Mesothelial cell of epicardium (in vitro differentiated cells): Measurements from ENCODE around the gene ACER3. TPM values are rescaled to one million over a fixed set of nuclear protein-coding genes. Genes with fewer than 3 reads are reported as not detected.

ENCODE experiments used
- DNase-seq, 2 experiments: peaks; one replicate each; pipeline ENCODE4 v3.0.0; 2021; ENCODE audit warnings: low spot score in 2 of 2; ENCODE audit not compliant: unreplicated experiment in 2 of 2
- H3K27ac Mint-ChIP-seq: 2 replicates; pipeline ENCODE4 v1.8.0; 2021; ENCODE audit warnings: mixed read lengths
- H3K27me3 Mint-ChIP-seq: 2 replicates; pipeline ENCODE4 v1.8.0; 2021; ENCODE audit warnings: low read depth, mixed read lengths
- H3K36me3 Mint-ChIP-seq: 2 replicates; pipeline ENCODE4 v1.8.0; 2021; ENCODE audit warnings: mixed read lengths
- H3K4me1 Mint-ChIP-seq: 2 replicates; pipeline ENCODE4 v1.8.0; 2021; ENCODE audit warnings: mixed read lengths
- H3K4me3 Mint-ChIP-seq: 2 replicates; pipeline ENCODE4 v1.8.0; 2021; ENCODE audit warnings: mild to moderate bottlenecking, moderate library complexity, mixed read lengths
- H3K9me3 Mint-ChIP-seq: 2 replicates; pipeline ENCODE4 v1.8.0; 2021; ENCODE audit warnings: mixed read lengths
- CTCF ChIP-seq: fragments of 200-600 bp; sonication (generic); IDR thresholded peaks from one replicate; pipeline ENCODE4 v1.5.0; 2021; ENCODE audit warnings: antibody characterized with exemption; ENCODE audit not compliant: unreplicated experiment
- total RNA-seq: library from RNA; stranded (reverse); gene quantifications from 3 replicates; pipeline ENCODE4 v1.2.1, GENCODE V29; 2021

ACER3 gene
- total RNA-seq, 1 donor from 2014 or later = 17.5 TPM

DNA sequence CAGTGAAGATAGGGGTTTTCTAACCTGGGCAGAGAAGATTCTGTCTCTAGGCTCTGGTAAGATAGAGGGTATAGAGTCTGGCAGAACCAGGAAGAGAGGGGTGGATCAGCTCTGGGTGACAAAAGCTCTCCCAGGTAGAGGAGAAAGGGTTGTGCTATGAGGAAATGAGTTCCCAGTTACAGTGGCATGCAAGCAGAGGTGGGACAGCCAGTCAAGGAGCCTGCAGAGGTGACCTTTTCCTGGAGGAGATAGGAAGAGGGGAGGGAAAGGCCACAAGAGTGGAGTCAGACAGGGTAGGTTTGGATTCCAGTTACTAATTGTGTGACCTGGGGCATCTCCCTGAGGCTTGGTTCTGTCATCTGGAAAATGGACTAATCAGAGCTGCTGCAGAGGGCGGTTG is 202.7 kb downstream of the ACER3 start:
- Mint-ChIP-seq H3K36me3 (no peaks in the 10 kb centered on the region), H3K27ac (no peak overlapping the region), H3K4me3 (no peak overlapping the region), H3K9me3 (peaks cover 4% of the 10 kb centered on the region), H3K27me3 (peaks cover 2% of the 10 kb centered on the region), H3K4me1 (peaks cover 10% of the 10 kb centered on the region)
- no peak for DNase-seq
- TF ChIP-seq CTCF = no peak

DNA sequence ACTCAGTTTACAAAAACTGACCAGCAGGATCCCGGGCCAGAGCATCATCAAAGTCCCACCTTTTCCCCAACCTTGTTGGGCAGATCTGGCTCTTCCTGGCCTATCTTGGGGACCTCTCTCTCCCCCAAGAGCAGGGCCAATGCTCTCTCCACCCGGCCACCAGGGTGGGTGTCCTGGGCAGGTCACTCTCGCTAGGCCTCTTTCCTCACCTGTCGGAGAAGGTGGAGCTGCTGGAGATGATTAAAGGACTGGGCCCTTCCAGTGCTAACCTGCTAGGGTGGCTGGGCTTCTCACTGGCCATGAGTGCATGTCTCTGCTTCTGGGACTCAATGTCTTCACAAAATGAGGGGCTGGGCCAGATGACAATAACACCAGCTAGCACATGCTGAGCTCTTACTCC is 203.1 kb downstream of the ACER3 start:
- no peak for TF ChIP-seq CTCF
- Mint-ChIP-seq H3K27me3 (peaks cover 2% of the 10 kb centered on the region), H3K9me3 (peaks cover 4% of the 10 kb centered on the region), H3K4me1 (peaks cover 10% of the 10 kb centered on the region), H3K36me3 (no peaks in the 10 kb centered on the region), H3K27ac (no peak overlapping the region), H3K4me3 (no peak overlapping the region)
- no peak for DNase-seq

DNA sequence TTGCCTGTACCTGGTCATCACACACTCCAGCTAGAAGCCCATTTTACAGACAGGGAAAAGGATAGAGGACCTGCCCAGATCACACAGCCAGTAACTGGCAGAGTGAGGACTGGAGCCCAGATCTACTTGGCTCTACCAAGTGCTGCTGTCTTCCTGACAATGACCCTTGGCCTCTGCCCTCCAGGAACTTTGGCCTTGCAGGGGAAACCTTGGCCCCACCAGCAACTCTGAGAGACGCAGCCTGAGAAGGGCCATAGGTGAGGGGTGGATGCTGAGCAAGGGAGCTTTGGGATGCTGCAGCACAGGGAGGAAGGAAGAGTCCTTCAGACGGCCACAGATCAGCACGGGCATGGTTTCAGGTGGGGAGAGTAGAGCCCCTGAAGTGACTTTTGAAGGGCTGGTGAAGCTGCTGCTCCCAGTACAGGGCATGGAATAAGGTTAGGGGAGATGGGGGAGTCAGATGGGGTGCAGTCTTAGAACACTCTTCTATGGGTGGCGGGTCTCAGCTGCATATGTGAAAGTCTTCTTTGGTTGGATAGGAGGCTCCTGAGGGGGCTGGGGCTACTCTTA is 204.0 kb downstream of the ACER3 start:
- TF ChIP-seq CTCF = no peak
- Mint-ChIP-seq H3K4me3 (no peak overlapping the region), H3K27ac (no peak overlapping the region), H3K9me3 (peaks cover 4% of the 10 kb centered on the region), H3K27me3 (no peaks in the 10 kb centered on the region), H3K36me3 (no peaks in the 10 kb centered on the region), H3K4me1 (peaks cover 10% of the 10 kb centered on the region)
- DNase-seq = no peak

DNA sequence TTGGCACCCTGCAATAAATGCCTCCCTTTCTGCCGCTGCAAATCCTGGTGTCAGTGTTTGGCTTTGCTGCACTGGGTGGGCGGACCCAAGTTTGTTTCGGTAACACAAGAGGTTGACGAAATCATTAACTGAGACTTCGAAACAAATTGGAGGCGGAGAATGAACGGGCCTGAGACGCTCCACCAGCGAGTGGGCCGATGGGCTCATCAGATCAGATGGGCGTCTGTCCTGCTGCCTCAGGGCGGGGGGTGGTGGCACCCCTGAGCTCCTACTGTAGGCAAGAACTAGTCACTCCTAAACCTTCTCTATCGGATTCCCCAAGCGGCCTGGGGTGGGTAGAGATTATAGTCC is 205.1 kb downstream of the ACER3 start:
- Mint-ChIP-seq H3K9me3 (peaks cover 4% of the 10 kb centered on the region), H3K4me1 (peaks cover 10% of the 10 kb centered on the region), H3K27ac (peak overlapping the region; percentile 84), H3K36me3 (no peaks in the 10 kb centered on the region), H3K4me3 (peak overlapping the region; percentile 75), H3K27me3 (no peaks in the 10 kb centered on the region)
- no peak for DNase-seq
- TF ChIP-seq CTCF = no peak

GRCh38 chr11:77066229-77067042 is 205.7 kb downstream of the ACER3 start, which contains the start of gene CAPN5:
CAPN5 (plus strand) TSS chr11:77066971; CDS start chr11:77084887, 17,916 bp downstream.
- TF ChIP-seq CTCF = peak; percentile 44
- peak; percentile 95 to 97 for DNase-seq
- Mint-ChIP-seq H3K4me1 (peaks cover 10% of the 10 kb centered on the region), H3K27ac (peak within 1 kb of the TSS; percentile 84), H3K4me3 (peak within 1 kb of the TSS; percentile 80), H3K36me3 (no peaks in the 10 kb centered on the region), H3K9me3 (no peaks in the 10 kb centered on the region), H3K27me3 (no peaks in the 10 kb centered on the region)
